Adipocyte (in vitro differentiated cells): Measurements from ENCODE around the gene TTLL12.
"Not testable (repeated sequence)": the region's sequence is repeated elsewhere in the genome, so short reads cannot be mapped to it uniquely, and the experiment has no call there.

Experiments used
- DNase-seq: peaks from one replicate; pipeline ENCODE4 v3.0.0-alpha.2; 2015; ENCODE audit warnings: low read depth
- H3K27me3 ChIP-seq: replicated peaks from 2 replicates; pipeline ENCODE4 v1.7.0; 2013; ENCODE audit warnings: mild to moderate bottlenecking, low read length, moderate library complexity; ENCODE audit not compliant: control insufficient read depth, insufficient read depth
- H3K36me3 ChIP-seq: 2 replicates; pipeline ENCODE4 v1.7.0; 2013; ENCODE audit warnings: low read length, mild to moderate bottlenecking, moderate library complexity; ENCODE audit not compliant: control insufficient read depth, insufficient read depth, severe bottlenecking
- H3K4me1 ChIP-seq: 2 replicates; pipeline ENCODE4 v1.7.0; 2013; ENCODE audit warnings: mild to moderate bottlenecking, low read length, moderate library complexity; ENCODE audit not compliant: control insufficient read depth, insufficient read depth
- H3K4me3 ChIP-seq: 2 replicates; pipeline ENCODE4 v1.7.0; 2013; ENCODE audit warnings: mild to moderate bottlenecking, low read length, moderate library complexity
- H3K9ac ChIP-seq: 2 replicates; pipeline ENCODE4 v1.7.0; 2013; ENCODE audit warnings: mild to moderate bottlenecking, low read length, moderate library complexity
- H3K9me3 ChIP-seq: 2 replicates; pipeline ENCODE4 v1.7.0; 2013; ENCODE audit warnings: mild to moderate bottlenecking, low read length, moderate library complexity; ENCODE audit not compliant: control insufficient read depth

The TTLL12 gene

DNA sequence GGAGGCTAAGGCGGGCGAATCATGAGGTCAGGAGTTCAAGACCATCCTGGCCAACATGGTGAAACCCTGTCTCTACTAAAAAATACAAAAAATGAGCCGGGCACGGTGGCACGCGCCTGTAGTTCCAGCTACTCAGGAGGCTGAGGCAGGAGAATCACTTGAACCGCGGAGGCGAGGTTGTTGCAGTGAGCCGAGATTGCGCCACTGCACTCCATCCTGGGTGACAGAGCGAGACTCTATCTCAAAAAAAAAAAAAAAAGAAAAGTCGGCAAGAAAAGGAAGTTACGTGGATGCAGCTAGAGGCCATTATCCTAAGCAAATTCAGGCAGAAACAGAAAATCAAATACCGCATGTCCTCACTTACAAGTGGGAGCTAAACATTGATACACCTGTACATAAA is 40.6 kb downstream of the TTLL12 start:
- not testable (repeated sequence) for H3K4me3 ChIP-seq, H3K9me3 ChIP-seq, H3K36me3 ChIP-seq, H3K27me3 ChIP-seq, H3K9ac ChIP-seq, H3K4me1 ChIP-seq, DNase-seq

GRCh38 chr22:43145371-43145770 is 41.6 kb downstream of the TTLL12 start:
- not testable (repeated sequence) for DNase-seq, H3K4me3 ChIP-seq, H3K9ac ChIP-seq, H3K4me1 ChIP-seq, H3K27me3 ChIP-seq, H3K36me3 ChIP-seq, H3K9me3 ChIP-seq

DNA sequence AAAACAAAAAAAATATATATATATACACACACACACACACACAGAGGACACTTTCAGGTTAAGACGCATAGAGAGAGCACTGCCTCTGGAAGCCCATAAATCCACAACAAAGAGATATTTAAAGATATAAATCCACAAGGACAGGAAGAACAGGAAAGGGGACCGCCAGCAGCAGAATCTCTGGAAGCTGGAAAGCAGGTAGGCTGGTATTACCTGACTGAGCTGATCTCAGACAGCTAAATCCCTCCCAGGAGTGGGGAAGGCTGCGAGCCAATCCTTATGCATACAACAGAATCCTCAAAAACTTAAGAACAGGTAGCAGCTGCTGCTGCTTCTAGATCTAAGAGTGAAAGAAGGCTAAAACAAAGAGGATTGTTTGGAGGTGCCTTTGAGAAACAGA is 42.0 kb downstream of the TTLL12 start:
- H3K9ac ChIP-seq, result no peak overlapping the region
- H3K4me1 ChIP-seq, result peaks cover 5% of the 10 kb centered on the region
- no peak for DNase-seq

GRCh38 chr22:43142880-43143562 is 43.9 kb downstream of the TTLL12 start, which contains the start of gene MCAT:
Gene MCAT (minus strand): TSS chr22:43143398. CDS start chr22:43143348, 50 bp downstream.
- Histone ChIP-seq H3K4me3 (peak within 1 kb of the TSS; percentile 98), H3K4me1 (peaks cover 5% of the 10 kb centered on the region), H3K36me3 (peaks cover 23% of the 10 kb centered on the region), H3K9ac (peak within 1 kb of the TSS; percentile 94), H3K9me3 (no peaks in the 10 kb centered on the region), H3K27me3 (no peaks in the 10 kb centered on the region)
- DNase-seq, result peak; percentile 89

More for the DNA sequence above, 42.0 kb downstream of the TTLL12 start:
- H3K27me3 ChIP-seq, result no peaks in the 10 kb centered on the region
- H3K36me3 ChIP-seq, result peaks cover 10% of the 10 kb centered on the region
- H3K4me3 ChIP-seq, result no peak overlapping the region
- no peaks in the 10 kb centered on the region for H3K9me3 ChIP-seq

DNA sequence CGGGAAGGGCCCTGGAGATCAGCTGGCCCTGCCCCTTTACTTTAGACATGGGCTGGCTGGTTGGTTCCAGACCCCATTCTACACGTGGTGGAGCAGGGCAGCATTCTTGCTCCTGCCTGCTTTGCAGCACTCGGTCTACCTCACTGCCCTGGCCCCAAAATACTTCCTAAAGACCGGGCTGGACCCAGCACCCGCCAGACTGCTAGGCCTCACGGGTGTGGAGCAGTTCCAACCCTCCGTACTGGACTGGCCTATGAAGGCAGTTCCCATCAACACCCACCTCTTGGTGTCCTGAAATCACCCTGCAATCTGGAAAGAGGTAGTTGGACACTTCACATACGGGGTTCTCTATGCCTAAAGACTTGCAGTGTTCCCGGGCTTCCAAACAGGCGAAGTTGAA is 50.1 kb downstream of the TTLL12 start:
- Histone ChIP-seq H3K4me1 (peaks cover 5% of the 10 kb centered on the region), H3K4me3 (no peak overlapping the region), H3K36me3 (peaks cover 45% of the 10 kb centered on the region), H3K9ac (no peak overlapping the region), H3K27me3 (no peaks in the 10 kb centered on the region), H3K9me3 (no peaks in the 10 kb centered on the region)
- no peak for DNase-seq

DNA sequence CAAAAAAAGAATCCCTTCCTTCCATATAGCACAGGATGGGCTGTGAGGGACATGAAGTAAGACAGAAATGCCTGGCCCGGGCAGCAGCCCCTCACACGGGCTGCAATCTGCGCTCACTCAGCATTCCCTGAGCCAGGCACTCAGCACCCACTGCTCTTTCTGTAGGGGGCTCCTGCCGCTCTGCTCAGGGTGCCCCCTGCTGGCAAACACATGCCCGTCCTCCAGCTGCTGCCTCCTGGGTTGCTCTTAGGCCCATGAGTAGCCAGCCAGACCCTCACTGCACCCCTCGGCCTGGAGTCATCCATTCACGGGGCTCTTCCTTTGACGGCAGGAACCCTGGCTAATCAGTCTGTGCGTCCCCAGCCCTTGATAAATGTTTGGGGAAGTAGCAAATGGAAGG is 50.7 kb downstream of the TTLL12 start:
- H3K9me3 ChIP-seq, result no peaks in the 10 kb centered on the region
- no peaks in the 10 kb centered on the region for H3K27me3 ChIP-seq
- DNase-seq, result peak; percentile 57
- no peak overlapping the region for H3K9ac ChIP-seq
- H3K4me3 ChIP-seq, result no peak overlapping the region
- H3K4me1 ChIP-seq, result peaks cover 5% of the 10 kb centered on the region
- peaks cover 49% of the 10 kb centered on the region for H3K36me3 ChIP-seq

DNA sequence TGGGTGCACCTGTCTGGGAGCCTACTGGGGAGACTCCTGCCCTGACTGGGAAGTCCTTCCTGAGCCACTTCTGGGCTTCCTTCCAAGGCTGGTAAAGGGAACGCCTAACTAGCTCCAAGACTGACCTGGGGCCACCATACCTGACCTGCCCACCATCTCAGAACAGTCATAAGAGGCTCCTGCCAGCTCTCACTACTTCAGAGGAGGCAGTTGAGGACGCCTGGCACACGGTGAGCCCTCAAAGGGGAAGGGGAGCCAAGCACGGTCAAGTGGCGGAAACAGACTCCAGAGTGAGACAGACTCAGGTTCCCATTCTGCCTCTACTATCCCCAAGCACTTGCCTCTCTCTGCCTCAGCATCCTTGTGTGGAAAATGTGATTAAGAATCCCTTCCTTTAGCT is 51.4 kb downstream of the TTLL12 start:
- Histone ChIP-seq H3K9me3 (no peaks in the 10 kb centered on the region), H3K4me1 (peaks cover 5% of the 10 kb centered on the region), H3K4me3 (no peak overlapping the region), H3K36me3 (peaks cover 46% of the 10 kb centered on the region), H3K9ac (no peak overlapping the region), H3K27me3 (no peaks in the 10 kb centered on the region)
- no peak for DNase-seq

DNA sequence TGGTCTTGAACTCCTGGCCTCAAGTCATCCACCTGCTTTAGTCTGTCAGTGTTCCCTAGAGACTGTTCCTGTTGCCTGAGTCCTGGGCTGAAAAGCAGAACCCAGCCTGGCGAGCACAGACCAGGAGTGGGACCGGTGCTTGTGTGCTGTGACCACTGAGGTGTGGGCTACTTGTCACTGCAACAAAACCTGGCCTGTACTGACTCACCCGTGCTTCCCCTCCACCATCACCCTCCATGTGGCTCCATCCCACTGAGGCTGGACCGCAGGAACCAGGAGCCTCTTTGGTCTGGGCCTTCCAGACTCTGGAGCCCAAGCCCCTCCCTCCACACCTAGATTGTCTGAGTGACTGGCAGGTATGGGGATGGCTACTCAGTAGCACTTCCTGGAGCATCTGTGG is 52.4 kb downstream of the TTLL12 start:
- Histone ChIP-seq H3K36me3 (peaks cover 36% of the 10 kb centered on the region), H3K4me1 (peaks cover 5% of the 10 kb centered on the region), H3K9ac (no peak overlapping the region), H3K9me3 (no peaks in the 10 kb centered on the region), H3K27me3 (no peaks in the 10 kb centered on the region), H3K4me3 (no peak overlapping the region)
- no peak for DNase-seq

- H3K36me3 ChIP-seq, result peaks cover 29% of the 10 kb centered on the region
- no peak for DNase-seq
- H3K27me3 ChIP-seq, result no peaks in the 10 kb centered on the region
- peaks cover 5% of the 10 kb centered on the region for H3K4me1 ChIP-seq
- no peak overlapping the region for H3K9ac ChIP-seq
- H3K4me3 ChIP-seq, result no peak overlapping the region
- H3K9me3 ChIP-seq, result no peaks in the 10 kb centered on the region
These were observed 53.5 kb downstream of the TTLL12 start for GRCh38 chr22:43133401-43133800.

GRCh38 chr22:43131773-43132501 is 55.0 kb downstream of the TTLL12 start:
- Histone ChIP-seq H3K27me3 (no peaks in the 10 kb centered on the region), H3K9ac (no peak overlapping the region), H3K4me3 (no peak overlapping the region), H3K9me3 (no peaks in the 10 kb centered on the region), H3K36me3 (peaks cover 25% of the 10 kb centered on the region), H3K4me1 (peaks cover 3% of the 10 kb centered on the region)
- no peak for DNase-seq

GRCh38 chr22:43129426-43130425 is 57.2 kb downstream of the TTLL12 start:
- Histone ChIP-seq H3K36me3 (peaks cover 16% of the 10 kb centered on the region), H3K9ac (no peak overlapping the region), H3K4me3 (no peak overlapping the region), H3K4me1 (peaks cover 4% of the 10 kb centered on the region), H3K9me3 (no peaks in the 10 kb centered on the region), H3K27me3 (no peaks in the 10 kb centered on the region)
- DNase-seq, result no peak
